Stimulated activated naive CD8-positive, alpha-beta T cell treated with anti-CD3 and anti-CD28 coated beads, Interleukin-15, amount 100 ng/mL, for 72 hours (primary cell): ENCODE data around the gene GCSH.

Experiments used
- ATAC-seq: fragments of 150-1000 bp; cut with Tn5 transposase; 2 replicates; pipeline ENCODE4 v1.10.0; 2021; ENCODE audit warnings: mild to moderate bottlenecking, moderate library complexity
- DNase-seq, 2 donors: peaks; one replicate each; pipeline ENCODE4 v3.0.0; 2021 to 2022
- H3K27ac Mint-ChIP-seq, 2 donors: one replicate each; pipeline ENCODE4 v1.8.0; 2022; ENCODE audit warnings: mild to moderate bottlenecking in 2 of 2, mixed read lengths in 2 of 2, moderate library complexity in 2 of 2
- H3K27me3 Mint-ChIP-seq: one replicate; pipeline ENCODE4 v1.8.0; 2022; ENCODE audit warnings: mixed read lengths
- H3K4me1 Mint-ChIP-seq: one replicate; pipeline ENCODE4 v1.8.0; 2022; ENCODE audit warnings: mild to moderate bottlenecking, mixed read lengths
- H3K4me3 Mint-ChIP-seq, 2 donors: one replicate each; pipeline ENCODE4 v1.8.0; 2022; ENCODE audit warnings: mild to moderate bottlenecking in 2 of 2, mixed read lengths in 2 of 2, moderate library complexity in 1 of 2
- H3K9me3 Mint-ChIP-seq, 2 donors: one replicate each; pipeline ENCODE4 v1.8.0; 2022; ENCODE audit warnings: mixed read lengths in 2 of 2

Gene GCSH

DNA sequence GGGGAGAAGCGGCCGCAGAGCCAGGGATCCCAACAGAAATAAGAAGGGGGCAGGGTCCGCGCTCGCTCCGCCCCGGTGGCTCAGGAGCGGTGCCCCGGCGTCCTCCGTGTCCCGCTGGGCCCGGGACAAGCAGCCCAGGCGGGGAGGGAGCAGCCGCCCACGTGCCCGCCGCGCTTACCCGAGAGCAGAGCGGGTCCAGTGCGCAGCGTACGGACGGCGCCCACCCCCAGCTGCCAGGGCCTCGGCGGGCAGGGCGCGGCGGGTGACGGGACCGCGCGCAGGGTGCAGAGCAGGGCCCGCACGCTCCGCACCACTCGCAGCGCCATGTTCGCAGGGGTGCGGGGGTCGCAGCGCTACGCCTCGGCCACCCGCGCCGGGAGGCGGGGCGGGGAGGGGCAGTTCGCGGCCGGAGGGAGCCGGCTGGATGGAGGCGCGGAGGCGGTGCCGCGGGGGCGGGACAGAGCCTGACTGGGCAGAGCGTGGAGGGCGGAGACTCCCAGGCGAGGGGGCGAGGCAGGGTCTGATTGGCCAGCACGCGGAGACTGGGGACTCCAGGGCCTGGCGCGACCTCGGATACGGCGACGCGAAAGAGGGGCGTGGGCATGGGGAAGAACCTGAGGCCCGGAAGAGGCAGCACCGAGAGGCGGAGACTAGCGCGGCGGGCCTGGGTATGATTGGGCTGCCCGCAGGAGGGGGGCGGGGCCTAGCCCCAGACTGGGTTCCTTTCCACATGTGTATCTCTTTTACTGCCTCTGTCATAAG lies at the start of gene GCSH:
Gene GCSH (minus strand): TSS at position 443 of the 762 bp plus-strand sequence. CDS start 117 bp downstream, at position 326.
- Mint-ChIP-seq H3K27ac (peak within 1 kb of the TSS; percentile 63 to 86), H3K4me1 (peaks cover 28% of the 10 kb centered on the region), H3K9me3 (peaks cover 0 to 5% of the 10 kb centered on the region in 2 donors), H3K4me3 (peak within 1 kb of the TSS; percentile 83 to 87), H3K27me3 (no peaks in the 10 kb centered on the region)
- DNase-seq (peak; percentile 98), ATAC-seq (peak; percentile 98)

DNA sequence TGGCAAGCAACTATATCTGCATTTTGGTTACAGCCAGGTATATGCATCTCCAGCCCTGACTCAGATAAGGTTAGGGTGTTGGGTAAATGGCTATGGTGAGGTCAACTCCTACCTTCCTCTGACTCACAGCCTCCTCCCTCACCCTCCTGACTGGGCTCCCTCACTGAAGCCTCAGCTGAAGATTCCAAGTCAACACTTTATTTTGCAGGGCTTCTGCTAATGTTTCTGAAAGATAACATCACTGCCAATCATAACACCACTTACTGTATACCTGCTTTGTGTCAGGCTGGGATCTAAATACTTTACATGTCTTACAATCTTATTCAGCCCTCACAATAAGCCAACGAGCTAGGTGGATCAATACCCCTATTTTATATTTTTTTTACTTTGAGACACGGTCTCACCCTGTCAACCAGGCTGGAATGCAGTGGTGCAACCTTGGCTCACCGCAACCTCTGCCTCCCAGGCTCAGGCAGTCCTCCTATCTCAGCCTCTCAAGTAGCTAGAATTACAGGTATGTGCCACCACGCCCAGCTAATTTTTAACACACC lies 47.8 kb upstream of the GCSH start:
- Mint-ChIP-seq H3K4me1 (no peaks in the 10 kb centered on the region), H3K9me3 (no peaks in the 10 kb centered on the region), H3K27ac (no peak overlapping the region), H3K4me3 (no peak overlapping the region), H3K27me3 (peaks cover 21% of the 10 kb centered on the region)
- DNase-seq (no peak), ATAC-seq (no peak)

DNA sequence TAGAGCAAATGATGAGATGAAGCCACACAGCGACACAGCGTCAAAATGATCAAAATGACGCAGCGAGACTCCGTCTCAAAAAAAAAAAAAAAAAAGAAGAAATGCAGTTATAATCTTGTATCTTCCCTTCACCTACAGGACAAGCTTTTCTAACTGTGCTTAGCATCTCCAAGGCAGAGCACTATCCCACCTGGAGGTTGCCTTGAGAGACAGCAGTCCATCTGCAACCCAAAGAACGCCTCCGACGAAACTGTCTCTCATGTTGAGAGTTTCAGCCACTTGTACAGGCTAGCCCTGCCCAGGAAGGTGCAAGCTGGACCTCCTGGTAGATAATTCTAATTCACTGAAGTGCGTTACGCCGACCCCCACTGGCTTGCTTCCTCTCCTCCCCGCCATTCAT lies 46.7 kb upstream of the GCSH start:
- peaks cover 18% of the 10 kb centered on the region for H3K27me3 Mint-ChIP-seq
- no peak overlapping the region for H3K27ac Mint-ChIP-seq
- H3K9me3 Mint-ChIP-seq, result no peaks in the 10 kb centered on the region
- no peaks in the 10 kb centered on the region for H3K4me1 Mint-ChIP-seq
- no peak overlapping the region for H3K4me3 Mint-ChIP-seq
- ATAC-seq (no peak), DNase-seq (no peak)

DNA sequence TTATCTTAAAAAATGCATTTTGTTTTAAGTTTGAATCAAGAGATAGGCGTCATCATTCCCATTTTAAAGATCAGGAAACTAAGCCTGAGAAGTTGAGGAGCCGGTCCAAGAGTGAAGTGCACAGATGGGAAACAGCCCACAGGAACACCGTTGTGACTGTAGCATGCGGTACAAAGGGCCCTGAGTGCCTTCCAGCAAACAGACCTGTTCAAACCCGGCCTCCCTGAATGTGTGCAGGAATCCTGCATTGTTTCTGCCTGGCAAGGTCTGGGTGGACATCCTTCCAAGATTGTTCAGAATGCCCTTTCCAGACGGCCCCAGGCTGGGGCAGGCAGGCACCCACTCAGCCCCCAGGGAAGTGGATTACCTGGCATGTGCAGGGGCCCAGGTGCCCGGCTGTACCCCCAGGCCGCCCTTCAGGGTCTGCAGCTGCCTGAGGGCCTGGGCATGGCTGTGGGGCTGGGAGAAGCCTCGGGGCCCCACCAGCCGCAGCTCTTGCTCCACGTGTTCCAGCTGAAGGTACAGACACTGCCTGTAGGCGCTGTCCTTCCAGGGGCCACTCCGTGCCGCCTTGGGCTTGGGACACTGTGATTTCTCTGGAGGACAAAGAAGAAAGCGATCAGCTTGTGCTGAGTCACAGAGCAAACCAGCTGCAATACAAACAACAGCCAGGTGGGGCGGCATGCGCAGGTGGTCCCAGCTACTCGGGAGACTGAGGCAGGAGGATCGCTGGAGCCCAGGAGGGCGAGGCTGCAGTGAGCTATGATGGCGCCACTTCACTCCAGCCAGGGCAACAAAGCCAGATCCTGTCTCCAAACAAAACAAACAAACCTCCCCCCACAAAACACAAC lies 45.0 kb upstream of the GCSH start:
- DNase-seq, result peak in 1 of 2 donors; percentile 1
- Mint-ChIP-seq H3K4me1 (no peaks in the 10 kb centered on the region), H3K9me3 (no peaks in the 10 kb centered on the region), H3K27ac (no peak overlapping the region), H3K27me3 (peaks cover 12% of the 10 kb centered on the region), H3K4me3 (no peak overlapping the region)
- ATAC-seq, result no peak

DNA sequence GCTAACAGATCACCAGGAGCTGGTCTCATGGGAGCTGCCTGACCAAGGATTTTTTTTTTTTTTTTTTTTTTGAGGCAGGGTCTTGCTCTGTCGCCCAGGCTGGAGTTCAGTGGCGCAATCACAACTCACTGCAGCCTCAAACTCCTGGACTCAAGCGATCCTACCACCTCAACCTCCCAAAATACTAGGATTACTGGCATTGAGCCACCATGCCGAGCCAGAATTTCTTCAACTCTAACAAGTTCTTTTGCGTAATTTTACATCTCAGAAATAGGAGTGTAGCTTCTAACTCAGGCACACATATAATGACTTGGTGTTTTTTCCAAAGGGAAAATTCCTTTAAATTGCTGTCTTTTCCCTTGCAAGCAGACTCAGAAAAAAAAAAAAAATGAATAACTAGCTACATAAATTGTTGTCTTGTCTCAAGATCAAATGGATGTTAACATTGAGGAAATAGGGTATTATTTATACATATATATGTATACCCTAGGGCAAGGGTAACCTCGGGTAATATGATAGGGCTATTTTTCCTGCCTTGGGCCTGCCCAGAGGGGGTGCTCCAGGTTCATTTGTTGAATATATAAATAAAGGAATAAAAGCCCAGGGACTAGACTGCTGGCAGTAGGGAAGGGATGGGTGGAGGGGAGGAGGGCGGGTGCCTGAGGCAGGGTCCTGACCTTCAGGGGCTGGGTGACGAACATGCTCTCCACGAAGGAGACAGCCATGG lies 42.8 kb upstream of the GCSH start:
- Mint-ChIP-seq H3K4me3 (no peak overlapping the region), H3K4me1 (no peaks in the 10 kb centered on the region), H3K27me3 (peaks cover 2% of the 10 kb centered on the region), H3K9me3 (no peaks in the 10 kb centered on the region), H3K27ac (no peak overlapping the region)
- no peak for DNase-seq
- ATAC-seq, result no peak

DNA sequence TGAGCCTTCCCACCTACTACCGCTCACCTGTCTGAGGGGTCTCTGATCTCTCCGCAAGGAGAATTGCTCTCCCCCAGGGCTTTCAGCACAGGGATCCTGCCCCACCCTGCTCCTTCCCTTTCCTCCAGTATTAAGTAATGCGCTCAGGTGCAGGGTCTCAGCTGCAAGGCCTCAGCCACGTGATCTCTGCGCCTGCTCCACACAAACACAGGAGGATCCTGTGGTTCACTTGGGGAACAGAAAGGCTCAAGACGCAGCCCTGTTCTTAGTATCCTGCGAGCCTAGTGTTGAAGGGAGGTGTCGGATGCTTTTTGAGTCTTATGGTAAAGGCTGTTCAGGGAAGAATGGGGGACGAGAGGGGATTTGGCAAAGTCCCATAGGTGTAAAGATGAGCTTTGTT lies 41.6 kb upstream of the GCSH start:
- no peak for ATAC-seq
- no peak for DNase-seq
- Mint-ChIP-seq H3K27ac (no peak overlapping the region), H3K4me1 (no peaks in the 10 kb centered on the region), H3K27me3 (no peaks in the 10 kb centered on the region), H3K9me3 (no peaks in the 10 kb centered on the region), H3K4me3 (no peak overlapping the region)

DNA sequence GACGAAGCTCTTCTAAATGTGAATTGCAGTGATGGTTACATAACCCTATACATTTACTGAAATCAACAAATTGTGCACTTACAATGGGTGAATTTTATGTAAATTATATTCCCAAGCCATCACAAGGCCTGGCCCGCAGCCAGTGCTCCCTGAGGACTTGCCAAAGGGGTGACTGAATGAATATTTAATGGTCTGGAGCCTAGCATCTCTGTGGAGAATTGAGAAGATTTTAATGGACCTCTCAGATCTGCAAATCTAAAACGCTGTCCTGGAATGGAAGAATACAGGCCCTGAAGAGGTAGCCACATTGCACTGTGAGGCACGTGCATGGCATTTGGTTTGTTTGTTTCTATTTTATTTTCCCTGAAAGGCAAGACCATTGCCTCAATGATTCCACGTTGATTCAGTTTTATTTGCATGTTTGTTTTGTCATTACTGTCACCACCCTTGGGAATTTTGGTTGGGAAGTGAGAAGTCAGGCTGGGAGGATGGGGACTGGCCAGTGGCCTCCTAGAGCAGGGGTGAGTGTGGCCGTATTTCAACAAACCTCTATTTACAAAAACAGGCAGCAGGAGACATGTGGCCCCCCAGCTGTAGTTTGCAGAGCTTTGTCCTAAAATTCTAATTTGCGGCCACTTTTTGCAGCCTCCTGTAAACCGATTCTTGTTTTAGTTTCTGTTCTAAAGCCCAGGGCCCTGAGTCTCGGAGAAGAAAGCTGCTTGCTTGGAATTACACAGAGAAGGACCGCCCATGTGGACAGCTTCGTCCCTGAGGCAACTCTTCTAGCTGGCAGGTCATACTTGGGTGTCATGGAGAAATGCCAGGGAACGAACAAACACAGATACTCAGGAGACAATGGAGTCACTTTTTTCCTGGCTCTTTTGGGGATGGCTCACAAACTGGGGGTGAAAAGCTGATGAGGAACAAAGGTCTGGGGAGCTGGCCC lies 40.5 kb upstream of the GCSH start:
- Mint-ChIP-seq H3K4me3 (no peak overlapping the region), H3K4me1 (no peaks in the 10 kb centered on the region), H3K27ac (no peak overlapping the region), H3K9me3 (no peaks in the 10 kb centered on the region), H3K27me3 (no peaks in the 10 kb centered on the region)
- DNase-seq (no peak), ATAC-seq (no peak)

DNA sequence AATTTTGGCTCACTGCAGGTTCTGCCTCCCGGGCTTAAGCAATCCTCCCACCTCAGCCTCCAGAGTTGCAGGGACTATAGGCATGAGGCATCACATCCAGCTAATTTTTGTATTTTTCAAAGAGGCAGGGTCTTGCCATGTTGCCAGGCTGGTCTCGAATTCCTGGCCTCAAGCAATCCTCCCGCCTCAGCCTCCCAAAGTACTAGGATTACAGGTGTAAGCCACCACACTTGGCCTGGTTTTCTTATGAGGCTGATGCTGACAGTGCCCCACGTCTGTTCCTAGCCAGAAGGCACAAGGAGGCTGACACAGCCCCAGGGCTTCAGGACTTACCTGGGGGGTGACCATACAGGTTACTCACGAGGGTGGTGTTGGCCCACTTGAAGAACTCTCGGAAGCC lies 33.9 kb upstream of the GCSH start:
- no peaks in the 10 kb centered on the region for H3K27me3 Mint-ChIP-seq

DNA sequence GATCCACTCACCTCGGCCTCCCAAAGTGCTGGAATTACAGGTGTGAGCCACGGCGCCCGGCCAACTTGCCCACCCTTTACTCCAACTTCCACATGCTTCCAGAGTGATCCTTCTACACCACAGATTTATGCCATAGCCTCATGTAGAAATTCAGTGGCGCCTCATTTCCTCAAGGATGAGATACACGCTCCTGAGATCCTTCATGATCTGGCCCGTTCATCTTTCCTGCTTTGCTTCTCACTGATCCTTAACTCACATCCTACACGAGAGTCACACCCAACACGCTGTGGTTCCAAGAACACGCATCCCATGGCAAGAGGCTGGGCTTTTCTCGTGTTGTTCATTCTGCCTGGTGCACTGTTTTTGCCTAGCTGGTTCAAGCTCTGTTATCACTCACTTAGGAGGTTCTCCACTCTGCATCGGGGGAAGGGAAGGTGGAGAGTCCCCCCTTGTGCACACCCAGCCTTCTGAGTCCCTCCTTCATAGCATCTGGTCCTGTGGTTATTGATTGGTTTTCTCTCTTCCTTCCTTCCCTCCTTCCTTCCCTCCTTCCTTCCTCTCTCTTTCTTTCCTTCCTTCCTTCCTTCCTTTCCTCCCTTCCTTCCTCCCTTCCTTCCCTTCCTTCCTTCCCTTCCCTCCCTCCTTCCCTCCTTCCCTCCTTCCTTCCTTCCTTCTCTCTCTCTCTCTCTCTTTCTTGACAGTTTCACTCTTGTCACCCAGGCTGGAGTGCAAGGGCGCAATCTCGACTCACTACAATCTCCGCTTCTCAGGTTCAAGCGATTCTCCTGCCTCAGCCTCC lies 32.7 kb upstream of the GCSH start:
- no peaks in the 10 kb centered on the region for H3K27me3 Mint-ChIP-seq
- DNase-seq, result no peak
- H3K4me1 Mint-ChIP-seq, result no peaks in the 10 kb centered on the region
- H3K27ac Mint-ChIP-seq, result no peak overlapping the region
- H3K4me3 Mint-ChIP-seq, result no peak overlapping the region
- ATAC-seq, result no peak
- H3K9me3 Mint-ChIP-seq, result no peaks in the 10 kb centered on the region

More for the DNA sequence above, 33.9 kb upstream of the GCSH start:
- H3K9me3 Mint-ChIP-seq, result no peaks in the 10 kb centered on the region
- H3K27ac Mint-ChIP-seq, result no peak overlapping the region
- no peak overlapping the region for H3K4me3 Mint-ChIP-seq
- no peaks in the 10 kb centered on the region for H3K4me1 Mint-ChIP-seq
- no peak for DNase-seq
- ATAC-seq, result no peak

DNA sequence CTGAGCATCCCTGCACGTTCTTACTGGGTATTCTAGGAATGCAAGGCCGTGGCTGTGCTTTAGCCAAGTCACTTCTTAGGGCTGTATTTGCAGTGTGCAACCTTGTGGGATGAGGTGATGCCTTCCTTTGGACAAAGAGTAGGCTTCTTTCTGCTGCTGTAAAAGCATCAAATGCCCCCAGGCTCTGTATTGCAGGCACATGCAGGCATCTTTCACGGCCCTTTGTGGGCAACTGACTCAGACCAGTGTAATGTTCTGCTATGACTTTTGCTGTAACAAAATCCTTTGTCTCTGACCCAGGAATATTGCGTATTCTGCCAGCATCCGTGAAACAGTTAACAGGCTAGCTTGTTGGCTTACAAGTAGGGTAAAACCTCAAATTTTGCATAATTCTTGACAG lies 30.9 kb upstream of the GCSH start:
- ATAC-seq, result no peak
- Mint-ChIP-seq H3K27ac (no peak overlapping the region), H3K9me3 (no peaks in the 10 kb centered on the region), H3K27me3 (no peaks in the 10 kb centered on the region), H3K4me1 (no peaks in the 10 kb centered on the region), H3K4me3 (no peak overlapping the region)
- DNase-seq, result no peak

DNA sequence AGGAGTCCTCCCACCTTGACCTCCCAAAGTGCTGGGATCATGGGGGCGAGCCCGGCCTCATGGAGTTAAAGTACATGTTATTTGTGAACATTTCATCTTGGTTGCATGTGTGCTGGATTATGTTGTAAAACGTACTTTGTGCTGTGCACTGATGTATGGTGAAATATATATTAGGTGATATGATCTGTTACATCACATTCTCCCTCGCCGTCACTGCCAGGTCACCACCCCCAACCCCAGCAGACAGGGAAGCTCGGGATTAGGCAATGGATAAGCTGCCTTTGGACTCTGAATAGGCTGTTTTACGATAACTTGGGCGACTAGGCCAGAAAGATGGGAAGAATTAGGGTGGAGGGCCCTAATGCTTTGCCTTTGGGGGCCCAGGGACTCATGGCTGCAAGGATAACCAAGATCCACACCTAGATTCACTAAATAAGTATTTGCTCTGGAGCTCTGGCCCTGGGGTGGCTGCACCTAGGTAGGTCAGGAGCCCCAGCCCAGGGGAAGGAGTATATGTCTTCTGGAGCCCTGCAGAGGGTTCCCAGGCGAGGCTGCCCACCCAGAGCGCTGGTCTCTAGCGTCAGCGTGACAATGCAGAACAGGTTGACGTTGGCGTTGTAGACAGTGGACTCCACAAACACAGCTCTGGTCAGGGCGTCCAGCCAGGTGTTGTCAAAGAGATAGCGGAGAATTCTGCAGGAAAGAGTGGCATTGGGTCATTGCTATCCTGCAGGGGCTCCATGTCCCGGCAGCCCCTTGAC lies 27.1 kb upstream of the GCSH start:
- DNase-seq (no peak), ATAC-seq (no peak)
- no peaks in the 10 kb centered on the region for H3K4me1 Mint-ChIP-seq
- H3K27ac Mint-ChIP-seq, result no peak overlapping the region
- H3K27me3 Mint-ChIP-seq, result peaks cover 9% of the 10 kb centered on the region
- H3K9me3 Mint-ChIP-seq, result no peaks in the 10 kb centered on the region
- H3K4me3 Mint-ChIP-seq, result no peak overlapping the region

DNA sequence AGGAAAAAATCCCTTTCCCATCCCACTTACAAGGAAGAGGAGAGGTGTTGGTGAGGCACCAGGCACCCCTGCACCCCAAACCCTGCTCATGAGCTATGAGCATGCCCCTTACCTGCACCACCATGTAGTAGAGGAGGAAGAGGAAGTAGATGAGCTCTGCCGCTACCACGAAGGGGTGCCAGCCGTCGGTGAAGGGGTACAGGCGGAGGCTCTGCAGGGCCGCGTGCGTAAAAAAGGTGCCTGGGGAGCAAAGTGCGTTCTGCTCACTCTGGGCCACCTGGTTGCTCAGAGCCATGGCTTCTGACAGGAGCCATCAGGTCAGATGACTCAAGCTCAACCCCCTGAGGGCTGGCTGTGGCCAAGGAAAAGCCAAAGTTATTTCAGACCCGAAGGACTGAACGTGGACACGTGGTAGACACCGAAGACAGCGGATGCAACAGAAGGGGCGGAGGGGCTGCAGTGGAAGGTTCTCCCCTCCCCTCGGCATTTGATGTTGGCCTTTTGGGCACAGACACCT lies 25.3 kb upstream of the GCSH start:
- ATAC-seq (no peak), DNase-seq (no peak)
- no peaks in the 10 kb centered on the region for H3K4me1 Mint-ChIP-seq
- H3K27me3 Mint-ChIP-seq, result peaks cover 9% of the 10 kb centered on the region
- no peak overlapping the region for H3K27ac Mint-ChIP-seq
- H3K4me3 Mint-ChIP-seq, result no peak overlapping the region
- H3K9me3 Mint-ChIP-seq, result no peaks in the 10 kb centered on the region

DNA sequence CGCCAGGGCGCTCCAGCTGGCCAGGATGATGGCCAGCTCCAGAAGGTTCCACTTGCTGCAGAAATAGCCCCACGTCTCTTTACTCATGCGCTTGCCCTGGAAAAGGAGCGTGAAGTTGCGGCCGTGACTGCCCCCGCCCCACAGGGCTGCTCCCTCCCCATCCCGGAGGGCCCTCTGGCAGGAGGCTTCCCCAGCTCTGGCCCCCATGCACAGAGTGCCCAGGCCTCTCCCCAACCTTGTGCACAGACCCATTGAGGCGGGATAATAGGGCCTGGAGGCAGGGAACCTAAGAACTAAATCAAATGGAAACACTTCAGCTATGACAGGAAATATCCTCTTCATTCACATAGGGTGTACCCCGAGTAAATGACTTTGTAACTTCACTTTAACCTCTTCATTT lies 21.2 kb upstream of the GCSH start:
- DNase-seq (no peak), ATAC-seq (no peak)
- H3K9me3 Mint-ChIP-seq, result no peaks in the 10 kb centered on the region
- peaks cover 14% of the 10 kb centered on the region for H3K27me3 Mint-ChIP-seq
- H3K4me1 Mint-ChIP-seq, result no peaks in the 10 kb centered on the region
- H3K27ac Mint-ChIP-seq, result peak overlapping the region in 1 of 2 donors; percentile 46
- H3K4me3 Mint-ChIP-seq, result no peak overlapping the region
